GM19455 (cell line): ENCODE measurements around the gene TNFAIP8.

Experiments used
- ATAC-seq: cut with Tn5 transposase; IDR thresholded peaks from one replicate; pipeline ENCODE4 v1.9.1; 2021; ENCODE audit not compliant: unreplicated experiment

TNFAIP8 gene

GRCh38 chr5:119355685-119356611 is at the start of gene TNFAIP8:
TNFAIP8 (plus strand) TSS chr5:119356019; CDS start chr5:119356091, 72 bp downstream.
- ATAC-seq = peak; percentile 41

DNA sequence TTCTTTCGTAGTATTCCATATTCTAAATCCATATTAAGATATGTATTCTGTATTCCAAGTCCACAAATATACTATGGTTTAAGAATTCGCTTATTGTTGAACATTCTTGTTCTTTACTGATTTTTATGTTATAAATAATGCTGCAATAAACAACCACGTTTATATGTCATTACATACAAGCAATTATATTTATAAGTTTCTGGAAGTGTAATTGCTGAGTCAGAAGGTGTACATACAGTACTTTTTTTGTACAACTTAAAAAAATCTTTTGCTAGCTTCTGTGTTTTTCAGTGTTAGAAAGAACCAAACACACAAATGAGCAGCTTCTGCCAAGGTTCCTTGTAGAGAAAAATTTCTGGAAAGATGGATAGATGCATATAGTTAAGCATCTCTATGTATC is 48.6 kb upstream of the TNFAIP8 start:
- no peak for ATAC-seq

DNA sequence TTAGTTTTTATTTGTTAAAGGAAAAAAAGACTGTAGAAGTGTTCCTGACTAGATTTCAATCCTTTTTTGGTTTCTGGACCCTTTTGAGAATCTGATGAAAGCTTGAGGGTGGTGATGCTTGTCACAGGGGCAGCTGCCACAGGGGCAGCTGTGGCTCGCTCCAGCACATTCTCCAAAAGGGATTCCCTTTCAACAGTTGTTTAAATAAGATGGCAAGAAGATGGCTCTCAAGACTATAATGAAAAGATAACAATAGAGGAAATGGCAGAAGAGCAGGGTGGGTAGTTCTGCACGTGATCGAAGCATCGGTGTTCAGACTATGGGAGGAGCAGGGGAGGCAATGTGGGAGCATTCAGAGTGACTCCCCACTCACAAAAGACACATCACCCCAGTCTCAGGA is 46.5 kb upstream of the TNFAIP8 start:
- peak; percentile 5 for ATAC-seq

- no peak for ATAC-seq
Measured at GRCh38 chr5:119311688-119312087, 44.1 kb upstream of the TNFAIP8 start.

DNA sequence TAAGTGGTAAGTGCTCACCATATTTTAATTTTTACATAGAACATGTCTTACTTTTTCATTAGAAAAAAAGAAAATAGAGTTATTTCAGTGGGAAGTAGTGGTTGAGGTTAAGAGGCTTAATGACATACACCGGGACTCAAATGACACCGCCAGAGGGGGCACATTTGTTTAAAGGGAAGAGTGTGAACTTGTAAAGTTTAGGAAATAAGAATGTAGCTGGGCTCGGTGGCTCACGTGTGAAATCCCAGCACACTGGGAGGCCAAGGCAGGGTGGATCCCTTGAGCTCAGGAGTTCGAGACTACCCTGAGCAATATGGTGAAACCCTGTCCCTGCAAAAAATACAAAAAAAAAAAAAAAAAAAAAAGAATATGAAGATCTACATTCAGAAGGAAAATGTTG is 43.4 kb upstream of the TNFAIP8 start:
- no peak for ATAC-seq

- no peak for ATAC-seq
Measured at GRCh38 chr5:119313197-119313596, 42.6 kb upstream of the TNFAIP8 start.

DNA sequence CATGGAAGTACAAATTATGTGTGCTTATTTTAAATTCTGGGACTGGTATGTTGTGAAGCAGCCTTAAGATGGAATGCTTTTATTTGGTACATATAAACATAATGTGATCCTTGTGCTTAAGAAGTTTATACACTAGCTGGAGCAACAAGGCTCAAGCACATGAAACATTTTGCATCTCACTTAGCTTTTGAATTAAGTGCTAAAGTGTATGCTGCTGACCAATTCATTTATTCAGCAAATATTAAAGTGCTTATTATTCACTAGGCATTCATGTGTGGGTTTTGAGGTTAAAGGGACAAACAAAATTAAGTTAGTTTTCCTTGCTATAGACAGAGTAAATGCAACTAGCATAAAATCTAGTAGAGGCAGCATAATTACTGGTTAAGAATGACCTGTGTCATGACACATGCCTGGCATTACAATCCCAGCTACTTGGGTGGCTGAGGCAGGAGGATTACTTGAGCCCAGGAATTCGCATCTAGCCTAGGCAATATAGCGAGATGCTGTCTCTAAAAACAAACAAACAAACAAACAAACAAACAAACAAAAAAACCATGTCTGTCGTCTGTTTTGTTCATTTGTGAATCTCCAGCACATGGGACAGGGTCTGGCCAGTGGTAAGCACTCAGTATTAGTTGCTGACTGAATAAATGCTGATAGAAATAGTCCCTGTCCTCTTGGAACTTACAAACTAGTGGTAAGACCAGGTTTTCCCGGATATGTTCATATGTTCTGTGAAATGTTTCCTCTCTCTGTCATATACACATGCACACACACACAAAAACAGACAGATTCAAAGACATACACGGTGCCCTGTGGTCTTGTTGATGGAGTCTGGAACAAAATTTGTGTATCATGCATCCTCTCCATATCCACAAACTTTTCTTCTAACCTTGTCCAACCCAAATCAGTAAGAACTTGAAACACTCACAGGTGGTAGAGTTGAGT is 41.9 kb upstream of the TNFAIP8 start:
- no peak for ATAC-seq

DNA sequence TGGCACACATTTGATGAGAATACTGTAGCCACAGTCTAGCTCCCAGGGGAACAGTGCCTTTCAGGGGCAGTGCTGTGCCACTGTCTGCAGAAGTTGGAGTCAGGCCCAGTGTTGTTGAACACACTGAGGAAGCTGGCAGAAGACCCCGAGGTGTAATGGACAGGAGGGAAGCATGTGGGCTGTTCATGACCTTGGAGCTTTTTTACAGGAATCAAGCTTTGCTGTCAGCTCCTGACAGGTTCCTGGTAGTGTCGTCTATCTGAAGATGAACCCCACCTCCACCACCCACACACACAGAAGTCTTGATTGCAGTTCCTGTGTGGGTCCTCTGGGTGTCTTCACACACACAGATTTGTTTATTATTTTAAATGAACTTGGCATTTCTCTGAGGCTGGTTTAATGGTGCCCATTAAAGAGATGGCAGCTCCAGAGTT is 40.3 kb upstream of the TNFAIP8 start:
- ATAC-seq = peak; percentile 77

- ATAC-seq = no peak
Measured at GRCh38 chr5:119316086-119316485, 39.7 kb upstream of the TNFAIP8 start.

DNA sequence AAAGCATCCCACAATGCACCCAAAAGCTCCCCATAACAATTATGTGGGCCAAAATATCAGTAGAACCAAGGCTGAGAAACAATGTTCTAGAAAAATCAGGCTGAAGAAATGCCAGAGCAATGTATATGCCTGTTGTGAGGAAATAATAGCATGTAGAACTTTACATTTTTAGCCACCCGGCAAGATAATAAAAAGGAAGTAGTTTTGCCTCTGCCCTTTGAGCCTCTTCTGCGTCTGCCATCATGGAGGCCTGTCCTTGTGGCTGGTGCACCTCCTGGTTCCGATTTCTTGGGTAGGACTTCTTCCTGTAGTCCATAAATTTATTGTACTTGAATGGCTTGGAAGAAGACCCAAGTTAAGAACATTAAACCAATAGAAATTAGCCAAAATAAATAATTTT is 38.9 kb upstream of the TNFAIP8 start:
- ATAC-seq = no peak

- ATAC-seq = no peak
Measured at GRCh38 chr5:119318256-119318894, 37.4 kb upstream of the TNFAIP8 start.

DNA sequence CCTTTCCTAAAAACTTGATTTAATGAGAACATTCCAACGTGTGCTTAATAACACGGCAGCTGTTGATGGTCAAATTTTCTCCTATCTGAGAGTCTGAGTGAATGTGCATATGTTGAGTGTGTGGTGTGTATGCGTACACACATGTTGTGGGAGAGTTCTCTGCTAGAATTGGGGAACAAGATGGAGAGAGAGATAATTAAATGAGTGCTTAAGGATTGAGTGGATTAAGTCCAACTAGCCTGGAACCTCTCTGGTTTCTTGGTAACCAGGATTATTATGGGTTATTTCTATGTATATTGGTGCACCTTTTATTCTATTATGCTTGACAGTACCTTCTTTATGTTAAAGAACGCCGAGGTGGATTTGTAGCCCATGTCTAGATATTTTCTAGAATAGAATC is 36.4 kb upstream of the TNFAIP8 start:
- no peak for ATAC-seq

DNA sequence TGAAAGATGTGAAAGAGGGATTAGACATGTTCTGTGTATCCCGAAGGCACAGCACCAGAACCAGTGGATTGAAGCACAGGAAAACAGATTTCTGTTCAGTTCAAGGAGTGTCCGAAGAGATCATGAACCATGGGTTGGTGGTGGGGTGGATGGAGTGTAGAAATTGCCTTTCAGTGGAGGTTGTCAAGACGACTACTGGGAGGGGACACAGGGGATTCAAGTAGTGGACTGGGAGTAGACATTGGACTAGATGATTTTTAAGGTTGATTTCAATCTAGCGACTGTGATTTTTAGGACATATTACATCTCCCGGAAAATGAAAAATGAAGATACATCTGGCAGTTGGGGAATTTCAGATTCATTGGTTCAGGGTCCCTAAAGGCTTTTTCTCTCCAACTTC is 35.9 kb upstream of the TNFAIP8 start:
- ATAC-seq = no peak

- ATAC-seq = no peak
Measured at GRCh38 chr5:119321569-119322311, 34.1 kb upstream of the TNFAIP8 start.

DNA sequence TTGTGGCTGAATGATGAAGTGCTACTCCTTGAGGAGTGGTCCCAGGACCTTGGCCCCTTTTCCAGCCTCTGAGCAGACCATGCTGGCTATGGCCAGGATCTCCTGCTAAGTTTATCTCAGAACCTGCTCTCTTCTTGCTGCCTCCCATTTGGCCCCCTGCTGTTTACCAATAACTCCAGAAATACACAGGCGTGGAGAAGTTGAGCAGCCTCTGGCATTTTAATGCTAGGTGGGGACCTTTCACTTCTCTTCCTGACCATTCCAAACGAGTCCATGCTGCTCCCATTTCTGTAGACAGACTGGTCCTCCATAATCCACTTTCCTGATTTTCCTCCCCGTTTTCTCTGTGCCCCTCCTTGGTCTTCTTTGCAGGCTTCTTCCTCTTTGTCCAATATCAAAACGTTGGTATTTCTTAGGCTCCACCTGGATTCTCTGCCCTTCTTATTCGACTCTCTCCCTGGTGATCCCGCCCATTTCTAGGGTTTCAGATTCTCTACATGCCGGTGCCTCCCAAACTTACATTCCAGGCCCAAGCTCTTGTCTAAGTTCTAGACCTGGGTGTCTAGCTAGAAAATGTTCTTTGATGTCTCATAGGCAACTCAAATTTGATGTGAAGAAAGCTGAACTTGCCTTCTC is 33.4 kb upstream of the TNFAIP8 start:
- ATAC-seq = no peak

GRCh38 chr5:119322948-119323537 is 32.8 kb upstream of the TNFAIP8 start:
- peak; percentile 50 for ATAC-seq

DNA sequence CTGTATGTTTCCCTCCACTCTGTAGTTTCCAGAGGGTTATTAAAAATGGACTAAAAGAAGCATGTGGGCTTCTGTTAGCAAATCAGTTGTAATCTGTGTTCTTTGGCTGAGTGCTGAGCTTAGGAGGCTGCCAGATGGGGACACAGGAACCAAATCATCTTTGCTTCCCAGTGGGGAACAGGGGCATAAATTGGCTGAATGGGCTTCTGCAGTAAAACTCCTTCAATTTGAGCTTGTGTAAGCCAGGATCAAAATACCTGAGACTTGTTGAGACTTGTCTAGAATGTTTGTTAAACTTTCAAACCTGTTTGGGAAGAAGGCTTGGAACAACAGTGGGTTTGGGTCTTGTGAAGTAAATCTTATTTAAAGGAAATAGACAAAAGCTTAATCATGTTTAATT is 32.2 kb upstream of the TNFAIP8 start:
- no peak for ATAC-seq

GRCh38 chr5:119324842-119325241 is 31.0 kb upstream of the TNFAIP8 start:
- ATAC-seq = no peak

DNA sequence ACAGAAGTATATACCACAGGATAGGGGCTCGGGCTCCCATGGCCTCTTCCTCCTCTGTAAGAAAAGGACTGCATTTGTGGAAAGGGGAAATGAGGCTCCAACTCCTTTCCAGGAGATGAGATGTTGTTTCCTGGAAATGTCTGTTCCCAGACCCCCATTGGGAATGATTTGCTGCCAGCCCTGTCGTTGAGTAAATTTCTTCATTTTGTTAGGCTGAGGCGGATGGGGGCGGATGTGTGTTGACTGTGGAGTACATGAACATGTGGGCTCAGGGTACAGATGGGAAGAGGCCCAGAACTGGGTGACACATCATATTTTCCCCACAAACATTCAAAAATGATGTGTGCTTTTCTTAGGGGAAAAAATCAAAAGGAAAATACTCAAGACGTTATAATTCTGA is 28.8 kb upstream of the TNFAIP8 start:
- no peak for ATAC-seq
